SJCRH30 (cell line): ENCODE data around the gene NEK4. TPM values are rescaled to one million over a fixed set of nuclear protein-coding genes. Genes with fewer than 3 reads are reported as not detected.
"Not testable (repeated sequence)": the region's sequence is repeated elsewhere in the genome, so short reads cannot be mapped to it uniquely, and the experiment has no call there.

Source experiments
- DNase-seq, 2 experiments: peaks; one replicate each; pipeline ENCODE4 v3.0.0-alpha.2; 2015 to 2020
- H3K27ac ChIP-seq: fragments of 250-450 bp; sonication (Bioruptor Pico); 2 replicates; pipeline ENCODE4 v1.5.1; 2020; ENCODE audit warnings: mild to moderate bottlenecking, moderate library complexity
- H3K27me3 ChIP-seq: fragments of 250-450 bp; sonication (Bioruptor Pico); 2 replicates; pipeline ENCODE4 v1.5.1; 2020; ENCODE audit warnings: mild to moderate bottlenecking, moderate library complexity
- H3K36me3 ChIP-seq: fragments of 250-450 bp; sonication (Bioruptor Pico); 2 replicates; pipeline ENCODE4 v1.5.1; 2020; ENCODE audit warnings: mild to moderate bottlenecking, moderate library complexity
- H3K4me1 ChIP-seq: fragments of 250-450 bp; sonication (Bioruptor Pico); 2 replicates; pipeline ENCODE4 v1.5.1; 2020; ENCODE audit warnings: mild to moderate bottlenecking, moderate library complexity
- H3K4me3 ChIP-seq: fragments of 250-450 bp; sonication (Bioruptor Pico); 2 replicates; pipeline ENCODE4 v1.5.1; 2020; ENCODE audit warnings: mild to moderate bottlenecking, moderate library complexity
- H3K9me3 ChIP-seq: fragments of 250-450 bp; sonication (Bioruptor Pico); replicated peaks from 2 replicates; pipeline ENCODE4 v1.5.1; 2020; ENCODE audit warnings: mild to moderate bottlenecking, moderate library complexity
- total RNA-seq: library from RNA; depleted of rRNA; stranded (reverse); fragments of >200 nt; shearing (Covaris generic); gene quantifications from 2 replicates; pipeline ENCODE4 v1.2.3, GENCODE V29; 2014; rRNA removed

NEK4 gene
- total RNA-seq, 1 experiment from 2014 or later: 23.3 TPM

GRCh38 chr3:52676201-52676600 lies 94.5 kb downstream of the NEK4 start:
- H3K27ac ChIP-seq, DNase-seq, H3K4me3 ChIP-seq, H3K27me3 ChIP-seq, H3K4me1 ChIP-seq, H3K9me3 ChIP-seq: not testable (repeated sequence)
- H3K36me3 ChIP-seq: peaks cover 48% of the 10 kb centered on the region

GRCh38 chr3:52671676-52672075 lies 99.1 kb downstream of the NEK4 start:
- Histone ChIP-seq H3K36me3 (peaks cover 59% of the 10 kb centered on the region), H3K4me3 (no peak overlapping the region), H3K4me1 (peaks cover 3% of the 10 kb centered on the region; the same call in 1 of the 2 replicates), H3K9me3 (no peaks in the 10 kb centered on the region), H3K27me3 (no peaks in the 10 kb centered on the region), H3K27ac (peak overlapping the region; percentile 49; the same call in 1 of the 2 replicates)
- DNase-seq: no peak

- DNase-seq: peak; percentile 7 to 44
- Histone ChIP-seq H3K9me3 (no peaks in the 10 kb centered on the region), H3K27ac (peak overlapping the region; percentile 49), H3K4me1 (peaks cover 3% of the 10 kb centered on the region; the same call in 1 of the 2 replicates), H3K4me3 (no peak overlapping the region), H3K36me3 (peaks cover 56% of the 10 kb centered on the region), H3K27me3 (no peaks in the 10 kb centered on the region)
Observed at GRCh38 chr3:52670621-52671521, 99.9 kb downstream of the NEK4 start.

GRCh38 chr3:52663098-52663497 lies 107.6 kb downstream of the NEK4 start:
- Histone ChIP-seq H3K36me3 (peaks cover 51% of the 10 kb centered on the region), H3K4me1 (no peaks in the 10 kb centered on the region), H3K9me3 (no peaks in the 10 kb centered on the region), H3K27me3 (no peaks in the 10 kb centered on the region), H3K27ac (no peak overlapping the region), H3K4me3 (no peak overlapping the region)
- no peak for DNase-seq

- no peaks in the 10 kb centered on the region for H3K27me3 ChIP-seq
- no peak for DNase-seq
- H3K4me3 ChIP-seq: no peak overlapping the region
- H3K36me3 ChIP-seq: peaks cover 62% of the 10 kb centered on the region
- no peaks in the 10 kb centered on the region for H3K4me1 ChIP-seq
- no peaks in the 10 kb centered on the region for H3K9me3 ChIP-seq
- H3K27ac ChIP-seq: no peak overlapping the region
Observed at GRCh38 chr3:52660046-52660445, 110.7 kb downstream of the NEK4 start.

Other genes starting within 250 kb of the NEK4 start
- 140 and 152 TPM in 2 replicates for gene NT5DC2, start 237.1 kb downstream of the NEK4 start, total RNA-seq
- gene UQCC5, start 234.3 kb downstream of the NEK4 start, total RNA-seq: 12.7 and 13.2 TPM in 2 replicates
- 60.0 and 64.2 TPM in 2 replicates for gene PBRM1, start 85.0 kb downstream of the NEK4 start, total RNA-seq
- 141 and 171 TPM in 2 replicates for gene GNL3, start 84.9 kb downstream of the NEK4 start, total RNA-seq
- gene GLT8D1, start 65.1 kb downstream of the NEK4 start, total RNA-seq: 39.7 and 43.9 TPM in 2 replicates
- gene SPCS1, start 64.8 kb downstream of the NEK4 start, total RNA-seq: 88.6 and 96.6 TPM in 2 replicates
- 0.04 TPM in 1 of 2 replicates, not detected in the other for gene ITIH1, start 6.7 kb upstream of the NEK4 start, total RNA-seq
- 0.28 TPM in 1 of 2 replicates, not detected in the other for gene ITIH3, start 23.9 kb upstream of the NEK4 start, total RNA-seq
- gene ITIH4, start 59.7 kb upstream of the NEK4 start, total RNA-seq: 0.71 TPM in 1 of 2 replicates, not detected in the other
- gene MUSTN1, start 64.1 kb upstream of the NEK4 start, total RNA-seq: 35.7 and 38.6 TPM in 2 replicates
- 12.1 and 14.7 TPM in 2 replicates for gene STIMATE, start 126.6 kb upstream of the NEK4 start, total RNA-seq